Vagina (tissue), 2 donors: ENCODE data around the gene PSRC1. TPM values are rescaled to one million over a fixed set of nuclear protein-coding genes. Genes with fewer than 3 reads are reported as not detected.

Experiments
- DNase-seq, 2 donors: peaks; one replicate each; pipeline ENCODE4 v3.0.0-alpha.2; 2017; ENCODE audit errors: extremely low spot score in 2 of 2
- H3K27ac ChIP-seq: fragments of 200-600 bp; sonication (generic); one replicate; pipeline ENCODE4 v1.5.1; 2019
- H3K27me3 ChIP-seq: fragments of 200-600 bp; sonication (generic); one replicate; pipeline ENCODE4 v1.5.1; 2019
- H3K36me3 ChIP-seq, 2 donors: fragments of 200-600 bp; sonication (generic); one replicate each; pipeline ENCODE4 v1.5.1; 2017 to 2019
- H3K4me1 ChIP-seq: fragments of 200-600 bp; sonication (generic); one replicate; pipeline ENCODE4 v1.5.1; 2019
- H3K4me3 ChIP-seq, 2 donors: fragments of 200-600 bp; sonication (generic); 1 replicate in 1 of 2; 2 replicates in 1 of 2; pipeline ENCODE4 v1.5.1; 2016 to 2019
- H3K9me3 ChIP-seq: fragments of 200-600 bp; sonication (generic); one replicate; pipeline ENCODE4 v1.5.1; 2019
- CTCF ChIP-seq, 3 experiments: fragments of 450-650 bp in 2 of 3; fragments of 200-600 bp in 1 of 3; sonication (generic) in 1 of 3; IDR thresholded peaks; one replicate each; pipeline ENCODE4 v1.5.1; 2017 to 2019; ENCODE audit warnings: antibody characterized with exemption in 3 of 3, mild to moderate bottlenecking in 2 of 3, moderate library complexity in 2 of 3
- POLR2A ChIP-seq, 2 donors: fragments of 450-650 bp; IDR thresholded peaks; one replicate each; pipeline ENCODE4 v1.6.1; 2017; ENCODE audit warnings: antibody characterized with exemption in 2 of 2, mild to moderate bottlenecking in 2 of 2, moderate library complexity in 2 of 2
- POLR2AphosphoS5 ChIP-seq, 2 donors: sonication (generic); formaldehyde crosslinking; IDR thresholded peaks; one replicate each; pipeline ENCODE4 v1.9.0; 2017; ENCODE audit warnings: antibody characterized with exemption in 2 of 2, mild to moderate bottlenecking in 2 of 2, low read depth in 1 of 2; ENCODE audit not compliant: insufficient read depth in 1 of 2
- intact Hi-C: fragments of 100-400 bp; cut with DNase I; formaldehyde crosslinking; loops from one replicate; pipeline ENCODE4 v1.15.1; 2023
- total RNA-seq: library from RNA; depleted of rRNA; stranded (reverse); fragments of >200 nt; gene quantifications from one replicate; pipeline ENCODE4 v1.2.3, GENCODE V29; 2016

The PSRC1 gene
- total RNA-seq, 1 donor from 2014 or later = 5.4 TPM

DNA sequence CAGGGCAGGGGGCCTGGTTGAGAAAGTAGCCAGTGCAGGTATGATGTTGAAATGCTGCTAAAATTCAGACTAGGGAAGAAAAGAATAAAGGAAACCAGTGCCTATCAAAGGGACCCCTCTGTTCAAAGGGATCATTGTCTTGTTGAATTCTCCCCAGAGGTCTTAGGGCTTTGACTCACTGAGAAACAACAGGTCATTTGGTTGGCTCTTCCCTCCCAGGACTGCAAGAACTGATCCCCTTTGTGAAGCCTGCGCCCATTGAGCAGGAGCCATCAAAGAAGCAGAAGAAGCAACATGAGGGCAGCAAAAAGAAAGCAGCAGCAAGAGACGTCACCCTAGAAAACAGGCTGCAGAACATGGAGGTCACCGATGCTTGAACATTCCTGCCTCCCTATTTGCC is 45.4 kb downstream of the PSRC1 start:
- no peak for TF ChIP-seq CTCF (IDR thresholded peaks at IDR 0.05)
- TF ChIP-seq POLR2A (IDR thresholded peaks at IDR 0.05) = no peak
- no peak for TF ChIP-seq POLR2AphosphoS5 (IDR thresholded peaks at IDR 0.05; ENCODE audit: insufficient read depth in 1 of 2, low read depth in 1 of 2)
- H3K27ac ChIP-seq = no peak overlapping the region
- peaks cover 0 to 63% of the 10 kb centered on the region in 2 donors for H3K36me3 ChIP-seq
- intact Hi-C loops = no loop called here
- H3K4me1 ChIP-seq = peaks cover 36% of the 10 kb centered on the region
- no peaks in the 10 kb centered on the region for H3K9me3 ChIP-seq
- no peaks in the 10 kb centered on the region for H3K27me3 ChIP-seq
- DNase-seq = no peak
- H3K4me3 ChIP-seq = no peak overlapping the region

GRCh38 chr1:109235137-109235536 is 47.8 kb downstream of the PSRC1 start:
- TF ChIP-seq POLR2AphosphoS5 (IDR thresholded peaks at IDR 0.05; ENCODE audit: insufficient read depth in 1 of 2, low read depth in 1 of 2) (no peak), CTCF (IDR thresholded peaks at IDR 0.05) (no peak), POLR2A (IDR thresholded peaks at IDR 0.05) (no peak)
- H3K27ac ChIP-seq = no peak overlapping the region
- H3K4me1 ChIP-seq = peaks cover 13% of the 10 kb centered on the region
- DNase-seq = no peak
- H3K27me3 ChIP-seq = no peaks in the 10 kb centered on the region
- peaks cover 0 to 86% of the 10 kb centered on the region in 2 donors for H3K36me3 ChIP-seq
- no peaks in the 10 kb centered on the region for H3K9me3 ChIP-seq
- H3K4me3 ChIP-seq = no peak overlapping the region
- intact Hi-C loops = no loop called here

- H3K36me3 ChIP-seq = peaks cover 0 to 80% of the 10 kb centered on the region in 2 donors
- TF ChIP-seq POLR2AphosphoS5 (IDR thresholded peaks at IDR 0.05; ENCODE audit: insufficient read depth in 1 of 2, low read depth in 1 of 2) (no peak), POLR2A (IDR thresholded peaks at IDR 0.05) (no peak), CTCF (IDR thresholded peaks at IDR 0.05) (no peak)
- H3K4me1 ChIP-seq = no peaks in the 10 kb centered on the region
- DNase-seq = no peak
- intact Hi-C loops = no loop called here
- no peaks in the 10 kb centered on the region for H3K27me3 ChIP-seq
- no peak overlapping the region for H3K4me3 ChIP-seq
- no peaks in the 10 kb centered on the region for H3K9me3 ChIP-seq
- H3K27ac ChIP-seq = no peak overlapping the region
Measured at GRCh38 chr1:109231066-109231465, 51.9 kb downstream of the PSRC1 start.

Other genes starting within 250 kb of the PSRC1 start
- gene WDR47, start 241.0 kb downstream of the PSRC1 start, total RNA-seq = 14.7 TPM
- 28.7 TPM for gene TAF13, start 207.1 kb downstream of the PSRC1 start, total RNA-seq
- gene TMEM167B, start 192.4 kb downstream of the PSRC1 start, total RNA-seq = 17.2 TPM
- gene ELAPOR1, start 169.0 kb downstream of the PSRC1 start, total RNA-seq = 0.25 TPM
- 135 TPM for gene SARS1, start 69.2 kb downstream of the PSRC1 start, total RNA-seq
- gene CELSR2, start 33.6 kb downstream of the PSRC1 start, total RNA-seq = 38.5 TPM
- not detected for gene MYBPHL, start 23.9 kb upstream of the PSRC1 start, total RNA-seq
- gene SORT1, start 114.8 kb upstream of the PSRC1 start, total RNA-seq = 30.7 TPM
- gene PSMA5, start 143.3 kb upstream of the PSRC1 start, total RNA-seq = 23.1 TPM
- gene SYPL2, start 183.4 kb upstream of the PSRC1 start, total RNA-seq = 1.5 TPM
- 4.9 TPM for gene ATXN7L2, start 200.8 kb upstream of the PSRC1 start, total RNA-seq
- gene CYB561D1, start 210.9 kb upstream of the PSRC1 start, total RNA-seq = 8.3 TPM
- 6.4 TPM for gene AMIGO1, start 226.6 kb upstream of the PSRC1 start, total RNA-seq